ENCODE results near the gene RNLS.
"Not testable (repeated sequence)": the region's sequence is repeated elsewhere in the genome, so short reads cannot be mapped to it uniquely, and the experiment has no call there.

The RNLS gene

GRCh38 chr10:88280518-88280917 is 302.6 kb downstream of the RNLS start:
- H3K27me3 ChIP-seq (ENCODE audit: low read length), result no peaks in the 10 kb centered on the region
- H3K4me2 ChIP-seq (ENCODE audit: low read depth, low read length, poor library complexity, severe bottlenecking), result no peak overlapping the region
- H3K27ac ChIP-seq (ENCODE audit: low read depth, low read length), result no peak overlapping the region
- H3F3A ChIP-seq (ENCODE audit: insufficient read depth), result no peaks in the 10 kb centered on the region
- no peak overlapping the region for H3K9ac ChIP-seq (ENCODE audit: low read length)
- H3K4me3 ChIP-seq (ENCODE audit: insufficient read depth, low read length, poor library complexity, severe bottlenecking), result no peak overlapping the region
- H4K20me1 ChIP-seq (ENCODE audit: low read depth, low read length), result no peaks in the 10 kb centered on the region
- no peak overlapping the region for H2AFZ ChIP-seq (ENCODE audit: low read depth, low read length, severe bottlenecking)
- no peaks in the 10 kb centered on the region for H3K9me2 ChIP-seq (replicated peaks; ENCODE audit: insufficient read depth, low read length)
- no peaks in the 10 kb centered on the region for H3K9me3 ChIP-seq (ENCODE audit: insufficient read depth, low read length)
- H3K36me3 ChIP-seq (ENCODE audit: low read length), result no peaks in the 10 kb centered on the region
- H3K79me2 ChIP-seq (ENCODE audit: insufficient read depth, low read length), result no peaks in the 10 kb centered on the region
- TF ChIP-seq CTCF (IDR thresholded peaks at IDR 0.05; ENCODE audit: insufficient read depth, low read length, poor library complexity, severe bottlenecking) (no peak), EZH2phosphoT487 (conservative IDR thresholded peaks at IDR 0.05; ENCODE audit: low read length) (no peak)

GRCh38 chr10:88278912-88279311 is 304.2 kb downstream of the RNLS start:
- Histone ChIP-seq H2AFZ (ENCODE audit: low read depth, low read length, severe bottlenecking) (no peak overlapping the region), H3F3A (ENCODE audit: insufficient read depth) (no peaks in the 10 kb centered on the region), H3K27ac (ENCODE audit: low read depth, low read length) (no peak overlapping the region), H3K4me3 (ENCODE audit: insufficient read depth, low read length, poor library complexity, severe bottlenecking) (no peak overlapping the region), H3K9ac (ENCODE audit: low read length) (no peak overlapping the region), H3K79me2 (ENCODE audit: insufficient read depth, low read length) (no peaks in the 10 kb centered on the region), H4K20me1 (ENCODE audit: low read depth, low read length) (no peaks in the 10 kb centered on the region), H3K9me3 (ENCODE audit: insufficient read depth, low read length) (no peaks in the 10 kb centered on the region), H3K9me2 (replicated peaks; ENCODE audit: insufficient read depth, low read length) (no peaks in the 10 kb centered on the region), H3K4me2 (ENCODE audit: low read depth, low read length, poor library complexity, severe bottlenecking) (no peak overlapping the region), H3K36me3 (ENCODE audit: low read length) (no peaks in the 10 kb centered on the region), H3K27me3 (ENCODE audit: low read length) (no peaks in the 10 kb centered on the region)
- no peak for TF ChIP-seq CTCF (IDR thresholded peaks at IDR 0.05; ENCODE audit: insufficient read depth, low read length, poor library complexity, severe bottlenecking)
- no peak for TF ChIP-seq EZH2phosphoT487 (conservative IDR thresholded peaks at IDR 0.05; ENCODE audit: low read length)

GRCh38 chr10:88276945-88277344 is 306.2 kb downstream of the RNLS start:
- not testable (repeated sequence) for H3K4me2 ChIP-seq (ENCODE audit: low read depth, low read length, poor library complexity, severe bottlenecking); H3K9ac ChIP-seq (ENCODE audit: low read length); H3K79me2 ChIP-seq (ENCODE audit: insufficient read depth, low read length); H3K4me3 ChIP-seq (ENCODE audit: insufficient read depth, low read length, poor library complexity, severe bottlenecking); H2AFZ ChIP-seq (ENCODE audit: low read depth, low read length, severe bottlenecking); H4K20me1 ChIP-seq (ENCODE audit: low read depth, low read length); H3K36me3 ChIP-seq (ENCODE audit: low read length); H3K27me3 ChIP-seq (ENCODE audit: low read length); H3F3A ChIP-seq (ENCODE audit: insufficient read depth); H3K9me3 ChIP-seq (ENCODE audit: insufficient read depth, low read length); H3K27ac ChIP-seq (ENCODE audit: low read depth, low read length); H3K9me2 ChIP-seq (replicated peaks; ENCODE audit: insufficient read depth, low read length)

- no peak overlapping the region for H3K4me2 ChIP-seq (ENCODE audit: low read depth, low read length, poor library complexity, severe bottlenecking)
- no peaks in the 10 kb centered on the region for H4K20me1 ChIP-seq (ENCODE audit: low read depth, low read length)
- H3K9ac ChIP-seq (ENCODE audit: low read length), result no peak overlapping the region
- H3K4me3 ChIP-seq (ENCODE audit: insufficient read depth, low read length, poor library complexity, severe bottlenecking), result no peak overlapping the region
- H3K36me3 ChIP-seq (ENCODE audit: low read length), result no peaks in the 10 kb centered on the region
- no peaks in the 10 kb centered on the region for H3K27me3 ChIP-seq (ENCODE audit: low read length)
- no peaks in the 10 kb centered on the region for H3K79me2 ChIP-seq (ENCODE audit: insufficient read depth, low read length)
- no peak overlapping the region for H2AFZ ChIP-seq (ENCODE audit: low read depth, low read length, severe bottlenecking)
- H3K9me2 ChIP-seq (replicated peaks; ENCODE audit: insufficient read depth, low read length), result no peaks in the 10 kb centered on the region
- no peaks in the 10 kb centered on the region for H3F3A ChIP-seq (ENCODE audit: insufficient read depth)
- TF ChIP-seq EZH2phosphoT487 (conservative IDR thresholded peaks at IDR 0.05; ENCODE audit: low read length), result no peak
- no peak for TF ChIP-seq CTCF (IDR thresholded peaks at IDR 0.05; ENCODE audit: insufficient read depth, low read length, poor library complexity, severe bottlenecking)
- no peaks in the 10 kb centered on the region for H3K9me3 ChIP-seq (ENCODE audit: insufficient read depth, low read length)
- H3K27ac ChIP-seq (ENCODE audit: low read depth, low read length), result no peak overlapping the region
Measured at GRCh38 chr10:88274286-88274685, 308.8 kb downstream of the RNLS start.
